ENCODE data around the gene NEURL1B. TPM values are rescaled to one million over a fixed set of nuclear protein-coding genes. Genes with fewer than 3 reads are reported as not detected.

Gene NEURL1B
- total and polyA plus RNA-seq, 11 donors, result 11.8 to 47.1 (median 25.8) TPM

GRCh38 chr5:172718527-172719114 lies 77.6 kb downstream of the NEURL1B start:
- no peaks in the 10 kb centered on the region for H3K27me3 ChIP-seq
- ATAC-seq (no peak), DNase-seq (peak in 1 of 5 donors; percentile 2)
- H3K4me3 ChIP-seq, result no peak overlapping the region
- no peak overlapping the region for H3K27ac ChIP-seq
- no peaks in the 10 kb centered on the region for H3K9me3 ChIP-seq
- peaks cover 4 to 60% (median 50%) of the 10 kb centered on the region in 12 donors for H3K4me1 ChIP-seq
- 95 to 98% (median 96%) methylated on average over 3 of the region's 3 CpGs for WGBS, 4 donors
- H3K36me3 ChIP-seq, result no peaks in the 10 kb centered on the region
- intact Hi-C loops (cut with DNase I), result loop anchor here in 5 of 10 donors (5.0 to 10.0 kb wide), 4 partner anchors 54 to 186 kb away; partner anchors contain the start of genes DUSP1 (in 2 of the 5) and ERGIC1 (in 1 of the 5)
- TF ChIP-seq POLR2A (IDR thresholded peaks at IDR 0.05), result no peak
- no peak for TF ChIP-seq CTCF (IDR thresholded peaks at IDR 0.05)

- 92 to 95% (median 94%) methylated on average over 4 of the region's 4 CpGs for WGBS, 4 donors
- H3K4me1 ChIP-seq, result peaks cover 4 to 54% (median 44%) of the 10 kb centered on the region in 12 donors
- intact Hi-C loops (cut with DNase I), result loop anchor here in 5 of 10 donors (5.0 to 10.0 kb wide), 4 partner anchors 53 to 186 kb away; partner anchors contain the start of genes DUSP1 (in 2 of the 5) and ERGIC1 (in 1 of the 5)
These were observed 78.1 kb downstream of the NEURL1B start for GRCh38 chr5:172719211-172719610.

GRCh38 chr5:172720655-172721054 lies 79.6 kb downstream of the NEURL1B start:
- DNase-seq (peak in 1 of 5 donors; percentile 18), ATAC-seq (no peak)
- Histone ChIP-seq H3K27me3 (no peaks in the 10 kb centered on the region), H3K27ac (peak overlapping the region in 3 of 12 donors; percentile 66 to 74 (median 71)), H3K4me1 (peaks cover 0 to 40% (median 33%) of the 10 kb centered on the region in 12 donors), H3K36me3 (no peaks in the 10 kb centered on the region), H3K9me3 (no peaks in the 10 kb centered on the region), H3K4me3 (no peak overlapping the region)
- intact Hi-C loops (cut with DNase I), result loop anchor here in 1 of 10 donors (2.0 kb wide), 1 partner anchor 28 kb away; no protein-coding TSS in a partner anchor
- 72 to 82% (median 77%) methylated on average over 3 to 5 of the region's 5 CpGs for WGBS, 4 donors
- TF ChIP-seq CTCF (IDR thresholded peaks at IDR 0.05), result no peak
- no peak for TF ChIP-seq POLR2A (IDR thresholded peaks at IDR 0.05)

More at GRCh38 chr5:172719211-172719610, 78.1 kb downstream of the NEURL1B start:
- no peak for ATAC-seq
- no peak for TF ChIP-seq CTCF (IDR thresholded peaks at IDR 0.05)
- no peak for TF ChIP-seq POLR2A (IDR thresholded peaks at IDR 0.05)
- no peaks in the 10 kb centered on the region for H3K27me3 ChIP-seq
- no peak overlapping the region for H3K4me3 ChIP-seq
- H3K27ac ChIP-seq, result no peak overlapping the region
- DNase-seq, result no peak
- no peaks in the 10 kb centered on the region for H3K36me3 ChIP-seq
- H3K9me3 ChIP-seq, result no peaks in the 10 kb centered on the region

All from heart left ventricle (tissue), 16 donors.